Cardiac fibroblast (primary cell): ENCODE results near the gene ALK.

Source experiments
- DNase-seq, 2 donors: peaks; one replicate each; pipeline versions ENCODE4 v3.0.0 to v3.0.0-alpha.2; 2010; ENCODE audit warnings: low read depth in 2 of 2
- H3K4me3 ChIP-seq, 2 donors: replicated peaks in 1 of 2; 1 replicate in 1 of 2; 2 replicates in 1 of 2; pipeline ENCODE4 v1.5.1; 2011; ENCODE audit warnings: low read depth in 2 of 2, low read length in 2 of 2, mild to moderate bottlenecking in 2 of 2, moderate library complexity in 1 of 2
- CTCF ChIP-seq: IDR thresholded peaks from one replicate; pipeline ENCODE4 v1.5.1; 2011; ENCODE audit warnings: low read depth, mild to moderate bottlenecking, low read length, inconsistent platforms

ALK gene

GRCh38 chr2:29165362-29166241 is 755.8 kb downstream of the ALK start:
- H3K4me3 ChIP-seq = no peak overlapping the region
- TF ChIP-seq CTCF = no peak
- DNase-seq = peak; percentile 59 to 81

- no peak for TF ChIP-seq CTCF
- no peak for DNase-seq
- no peak overlapping the region for H3K4me3 ChIP-seq
Observed at GRCh38 chr2:29164091-29164846, 757.1 kb downstream of the ALK start.

GRCh38 chr2:29162204-29162928 is 759.0 kb downstream of the ALK start:
- no peak overlapping the region for H3K4me3 ChIP-seq
- no peak for DNase-seq
- no peak for TF ChIP-seq CTCF

- TF ChIP-seq CTCF = no peak
Observed at GRCh38 chr2:29160184-29160583, 761.2 kb downstream of the ALK start.

GRCh38 chr2:29159125-29159524 is 762.3 kb downstream of the ALK start:
- DNase-seq = no peak
- TF ChIP-seq CTCF = no peak
- H3K4me3 ChIP-seq = no peak overlapping the region

More at GRCh38 chr2:29160184-29160583, 761.2 kb downstream of the ALK start:
- H3K4me3 ChIP-seq = no peak overlapping the region
- no peak for DNase-seq

GRCh38 chr2:29157131-29157530 is 764.3 kb downstream of the ALK start:
- no peak for DNase-seq
- no peak for TF ChIP-seq CTCF
- H3K4me3 ChIP-seq = no peak overlapping the region
